ENCODE measurements around the gene OSTC. TPM values are rescaled to one million over a fixed set of nuclear protein-coding genes. Genes with fewer than 3 reads are reported as not detected.
A peak's percentile ranks its signal among the peaks of the same experiment; 100 is the strongest.

OSTC gene
- total and polyA plus RNA-seq, 9 of the 15 experiments (the other 6 are each of a cell fraction or from before 2014, with no cell fraction given): 112 to 966 (median 235) TPM

- TF ChIP-seq E2F6 (IDR thresholded peaks at IDR 0.05; ENCODE audit: borderline replicate concordance in 1 of 2, extremely low read depth in 1 of 2, insufficient read depth in 1 of 2, insufficient read length in 1 of 2, low read depth in 1 of 2, low read length in 1 of 2, poor library complexity in 1 of 2, severe bottlenecking in 1 of 2) (no peak), SFPQ (IDR thresholded peaks at IDR 0.05; ENCODE audit: low read depth, low read length) (no peak), EP300 (IDR thresholded peaks at IDR 0.05; ENCODE audit: low read length) (peak; percentile 19; the same call in 1 of the 2 replicates), CBX3 (IDR thresholded peaks at IDR 0.05; ENCODE audit: borderline replicate concordance in 1 of 2, low read length in 2 of 2) (no peak), ATF1 (CRISPR knock-in tag; IDR thresholded peaks at IDR 0.05) (no peak), ATF1 (tag; IDR thresholded peaks at IDR 0.05) (no peak), ZNF444 (CRISPR knock-in tag; IDR thresholded peaks at IDR 0.05) (no peak), NR2C1 (IDR thresholded peaks at IDR 0.05) (no peak), NR2C1 (tag; IDR thresholded peaks at IDR 0.05) (no peak), FOS (IDR thresholded peaks at IDR 0.05; ENCODE audit: extremely low read depth, insufficient read length) (no peak), FUS (optimal IDR thresholded peaks at IDR 0.05; ENCODE audit: low read depth, low read length) (no peak), TCF15 (CRISPR knock-in tag; IDR thresholded peaks at IDR 0.05) (no peak), CBFA2T3 (IDR thresholded peaks at IDR 0.05) (peak; percentile 10; the same call in 1 of the 2 replicates), ZNF79 (CRISPR knock-in tag; IDR thresholded peaks at IDR 0.05; ENCODE audit: low read depth) (no peak), ZEB2 (IDR thresholded peaks at IDR 0.05) (0 out of 2 replicates have a peak, but pooled peaks have one; percentile 45), AFF4 (CRISPR knock-in tag; IDR thresholded peaks at IDR 0.05) (no peak), MAFG (tag; conservative IDR thresholded peaks at IDR 0.05) (no peak), CREB5 (CRISPR knock-in tag; IDR thresholded peaks at IDR 0.05) (no peak), SMARCA5 (IDR thresholded peaks at IDR 0.05) (no peak), TAL1 (IDR thresholded peaks at IDR 0.05) (peak; percentile 38), SMAD1 (IDR thresholded peaks at IDR 0.05; ENCODE audit: low read depth, low read length, partially characterized antibody) (no peak)
Observed at GRCh38 chr4:108607079-108607815, 43.2 kb upstream of the OSTC start (continued).
